DND-41 (cell line): ENCODE measurements around the gene FHOD1.

Source experiments
- ATAC-seq: fragments of 200-7000 bp; cut with Tn5 transposase; 3 replicates; pipeline ENCODE4 v1.9.1; 2021; ENCODE audit warnings: low read depth; ENCODE audit not compliant: insufficient read depth
- DNase-seq: peaks from one replicate; pipeline ENCODE4 v3.0.0-alpha.2; 2020
- H2AFZ ChIP-seq: 2 replicates; pipeline ENCODE4 v1.6.0; 2012; ENCODE audit warnings: low read depth, low read length
- H3K27ac ChIP-seq: 2 replicates; pipeline ENCODE4 v1.5.1; 2012; ENCODE audit warnings: low read length, inconsistent platforms
- H3K27me3 ChIP-seq: fragments of 200-600 bp; sonication (generic); 2 replicates; pipeline ENCODE4 v1.6.0; 2012; ENCODE audit warnings: low read length, mild to moderate bottlenecking, inconsistent platforms; ENCODE audit not compliant: insufficient read depth, poor library complexity
- H3K36me3 ChIP-seq: 2 replicates; pipeline ENCODE4 v1.5.1; 2012; ENCODE audit warnings: low read length, inconsistent platforms; ENCODE audit not compliant: insufficient read depth
- H3K4me1 ChIP-seq: 2 replicates; pipeline ENCODE4 v1.5.1; 2012; ENCODE audit warnings: mild to moderate bottlenecking, low read length; ENCODE audit not compliant: insufficient read depth
- H3K4me2 ChIP-seq: 2 replicates; pipeline ENCODE4 v1.6.0; 2012; ENCODE audit warnings: mild to moderate bottlenecking, moderate library complexity, low read length, inconsistent platforms; ENCODE audit not compliant: insufficient read depth
- H3K4me3 ChIP-seq, 2 experiments: fragments of 200-600 bp in 1 of 2; shearing (Covaris generic) in 1 of 2; 2 replicates each; pipeline ENCODE4 v1.5.1; 2012 to 2016; ENCODE audit warnings: inconsistent platforms in 2 of 2, low read length in 2 of 2, mild to moderate bottlenecking in 2 of 2, low read depth in 1 of 2, moderate library complexity in 1 of 2
- H3K79me2 ChIP-seq: 2 replicates; pipeline ENCODE4 v1.6.0; 2012; ENCODE audit warnings: low read length, inconsistent platforms; ENCODE audit not compliant: insufficient read depth
- H3K9ac ChIP-seq: 2 replicates; pipeline ENCODE4 v1.6.0; 2012; ENCODE audit warnings: low read depth, mild to moderate bottlenecking, inconsistent platforms, low read length, moderate library complexity
- H3K9me3 ChIP-seq: 2 replicates; pipeline ENCODE4 v1.5.1; 2012; ENCODE audit warnings: low read length, moderate library complexity, mild to moderate bottlenecking, inconsistent platforms; ENCODE audit not compliant: insufficient read depth, severe bottlenecking
- H4K20me1 ChIP-seq: 2 replicates; pipeline ENCODE4 v1.6.0; 2012; ENCODE audit warnings: low read length; ENCODE audit not compliant: insufficient read depth
- CTCF ChIP-seq: IDR thresholded peaks from 2 replicates; pipeline ENCODE4 v1.5.1; 2012; ENCODE audit warnings: borderline replicate concordance, low read length, moderate library complexity, mild to moderate bottlenecking; ENCODE audit not compliant: poor library complexity, severe bottlenecking; ENCODE audit errors: extremely low read depth
- EZH2 ChIP-seq: IDR thresholded peaks from 3 replicates; pipeline ENCODE4 v1.6.1; 2012; ENCODE audit warnings: borderline replicate concordance, low read depth, mild to moderate bottlenecking, moderate library complexity, low read length, inconsistent platforms; ENCODE audit not compliant: severe bottlenecking

FHOD1 gene

GRCh38 chr16:67195676-67196075 lies 51.6 kb downstream of the FHOD1 start:
- DNase-seq (no peak), ATAC-seq (no peak)
- H3K4me1 ChIP-seq = peaks cover 36% of the 10 kb centered on the region
- H3K9ac ChIP-seq = no peak overlapping the region
- H3K4me3 ChIP-seq = no peak overlapping the region
- no peak overlapping the region for H2AFZ ChIP-seq
- peaks cover 41% of the 10 kb centered on the region for H3K79me2 ChIP-seq
- H3K27me3 ChIP-seq = no peaks in the 10 kb centered on the region
- H3K36me3 ChIP-seq = peaks cover 79% of the 10 kb centered on the region
- peaks cover 48% of the 10 kb centered on the region for H4K20me1 ChIP-seq
- TF ChIP-seq CTCF = no peak
- TF ChIP-seq EZH2 = no peak
- no peak overlapping the region for H3K4me2 ChIP-seq
- H3K9me3 ChIP-seq = no peaks in the 10 kb centered on the region
- no peak overlapping the region for H3K27ac ChIP-seq

- Histone ChIP-seq H3K36me3 (peaks cover 68% of the 10 kb centered on the region), H3K79me2 (peaks cover 41% of the 10 kb centered on the region)
Observed at GRCh38 chr16:67194260-67194659, 53.0 kb downstream of the FHOD1 start.

GRCh38 chr16:67193536-67193935 lies 53.7 kb downstream of the FHOD1 start:
- no peak for DNase-seq
- H3K79me2 ChIP-seq = peaks cover 41% of the 10 kb centered on the region
- peak overlapping the region; percentile 80 for H3K27ac ChIP-seq
- peaks cover 62% of the 10 kb centered on the region for H3K36me3 ChIP-seq
- H3K4me1 ChIP-seq = peaks cover 37% of the 10 kb centered on the region
- ATAC-seq = no peak
- H3K4me2 ChIP-seq = peak overlapping the region; percentile 96
- peak overlapping the region; percentile 92 to 94; a peak in 3 of 4 replicates for H3K4me3 ChIP-seq
- H4K20me1 ChIP-seq = peaks cover 44% of the 10 kb centered on the region
- no peak for TF ChIP-seq CTCF
- no peak for TF ChIP-seq EZH2
- no peak overlapping the region for H2AFZ ChIP-seq
- no peaks in the 10 kb centered on the region for H3K27me3 ChIP-seq
- H3K9ac ChIP-seq = peak overlapping the region; percentile 85
- no peaks in the 10 kb centered on the region for H3K9me3 ChIP-seq

More at GRCh38 chr16:67194260-67194659, 53.0 kb downstream of the FHOD1 start:
- Histone ChIP-seq H3K4me2 (peak overlapping the region; percentile 96), H4K20me1 (peaks cover 44% of the 10 kb centered on the region), H3K27me3 (no peaks in the 10 kb centered on the region), H3K4me1 (peaks cover 37% of the 10 kb centered on the region), H3K27ac (no peak overlapping the region), H2AFZ (no peak overlapping the region), H3K9ac (0 out of 2 replicates have a peak overlapping the region, but pooled peaks have one; percentile 85), H3K9me3 (no peaks in the 10 kb centered on the region), H3K4me3 (peak overlapping the region in 1 of 2 experiments; percentile 94; a peak in 2 of 4 replicates)
- TF ChIP-seq CTCF (no peak), EZH2 (no peak)
- ATAC-seq (no peak), DNase-seq (no peak)
